OCI-LY3 (cell line): ENCODE data around the gene NDUFA13.

Experiments
- EZH2phosphoT487 ChIP-seq: fragments of 200-600 bp; shearing (Covaris generic); IDR thresholded peaks from 2 replicates; pipeline ENCODE4 v1.6.1; 2018; ENCODE audit warnings: antibody characterized with exemption, mixed run types, low read depth
- TF ChIP-seq, protein P1 (sequence below): fragments of 200-600, 300-600 bp; sonication (generic); IDR thresholded peaks from 2 replicates; pipeline ENCODE4 v1.5.1; 2014; ENCODE audit warnings: antibody characterized with exemption, low read length, low read depth

DNA sequence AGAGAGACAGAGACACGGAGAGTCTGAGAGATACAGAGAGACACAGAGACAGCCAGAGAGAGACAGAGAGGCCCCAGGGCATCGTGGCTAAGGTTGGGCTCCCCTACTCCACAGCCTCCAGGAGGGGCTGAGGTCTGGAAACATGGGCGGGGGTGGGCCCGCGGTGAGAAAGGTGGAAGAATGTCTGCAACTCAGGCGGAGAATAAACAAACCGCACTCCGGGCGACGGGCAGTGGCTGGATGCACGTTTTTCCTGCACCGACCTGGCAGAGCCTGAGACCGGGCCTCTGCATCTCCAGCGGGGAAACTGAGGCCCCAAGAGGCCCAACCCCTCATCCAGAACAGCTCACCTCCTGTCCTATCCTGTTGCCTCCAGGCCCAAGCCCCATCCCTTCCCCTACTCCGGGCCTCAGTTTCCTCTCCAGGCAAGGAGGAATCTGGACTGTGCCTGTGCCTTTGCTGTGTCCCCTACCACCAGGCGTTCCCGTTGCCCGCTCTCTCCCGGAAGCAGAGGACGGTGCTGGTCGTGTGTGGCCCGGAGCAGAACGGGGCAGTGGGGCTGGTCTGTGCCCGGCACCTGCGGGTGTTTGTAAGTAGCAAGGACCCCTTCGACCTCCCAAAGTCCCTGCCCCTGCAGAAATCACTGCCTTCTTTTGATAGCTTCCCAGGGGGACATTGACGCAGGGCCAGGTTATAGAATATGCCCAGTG lies 18.7 kb downstream of the NDUFA13 start:
- TF ChIP-seq, protein P1, sequence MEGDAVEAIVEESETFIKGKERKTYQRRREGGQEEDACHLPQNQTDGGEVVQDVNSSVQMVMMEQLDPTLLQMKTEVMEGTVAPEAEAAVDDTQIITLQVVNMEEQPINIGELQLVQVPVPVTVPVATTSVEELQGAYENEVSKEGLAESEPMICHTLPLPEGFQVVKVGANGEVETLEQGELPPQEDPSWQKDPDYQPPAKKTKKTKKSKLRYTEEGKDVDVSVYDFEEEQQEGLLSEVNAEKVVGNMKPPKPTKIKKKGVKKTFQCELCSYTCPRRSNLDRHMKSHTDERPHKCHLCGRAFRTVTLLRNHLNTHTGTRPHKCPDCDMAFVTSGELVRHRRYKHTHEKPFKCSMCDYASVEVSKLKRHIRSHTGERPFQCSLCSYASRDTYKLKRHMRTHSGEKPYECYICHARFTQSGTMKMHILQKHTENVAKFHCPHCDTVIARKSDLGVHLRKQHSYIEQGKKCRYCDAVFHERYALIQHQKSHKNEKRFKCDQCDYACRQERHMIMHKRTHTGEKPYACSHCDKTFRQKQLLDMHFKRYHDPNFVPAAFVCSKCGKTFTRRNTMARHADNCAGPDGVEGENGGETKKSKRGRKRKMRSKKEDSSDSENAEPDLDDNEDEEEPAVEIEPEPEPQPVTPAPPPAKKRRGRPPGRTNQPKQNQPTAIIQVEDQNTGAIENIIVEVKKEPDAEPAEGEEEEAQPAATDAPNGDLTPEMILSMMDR, result no peak
- no peak for TF ChIP-seq EZH2phosphoT487
